Retinal pigment epithelial cell (primary cell): ENCODE measurements around the gene USH1C.
A peak's percentile ranks its signal among the peaks of the same experiment; 100 is the strongest.

Experiments used
- DNase-seq: peaks from one replicate; pipeline ENCODE4 v3.0.0-alpha.2; 2010; ENCODE audit warnings: low read depth
- H3K4me3 ChIP-seq: 2 replicates; pipeline ENCODE4 v1.5.1; 2011; ENCODE audit warnings: mild to moderate bottlenecking, low read length, control low read depth, moderate library complexity
- CTCF ChIP-seq: conservative IDR thresholded peaks from 2 replicates; pipeline ENCODE4 v1.5.1; 2011; ENCODE audit warnings: low read depth, low read length, control low read depth, inconsistent platforms

Gene USH1C

GRCh38 chr11:17476317-17477083 lies 67.7 kb downstream of the USH1C start, which contains the start of gene ABCC8:
Gene ABCC8, minus strand, starts transcription at chr11:17476845. Its CDS starts 69 bp downstream, at chr11:17476776.
- no peak for TF ChIP-seq CTCF
- DNase-seq: no peak
- H3K4me3 ChIP-seq: no peak within 1 kb of the TSS

GRCh38 chr11:17475666-17476316 lies 68.4 kb downstream of the USH1C start:
- no peak overlapping the region for H3K4me3 ChIP-seq
- no peak for TF ChIP-seq CTCF
- DNase-seq: no peak

DNA sequence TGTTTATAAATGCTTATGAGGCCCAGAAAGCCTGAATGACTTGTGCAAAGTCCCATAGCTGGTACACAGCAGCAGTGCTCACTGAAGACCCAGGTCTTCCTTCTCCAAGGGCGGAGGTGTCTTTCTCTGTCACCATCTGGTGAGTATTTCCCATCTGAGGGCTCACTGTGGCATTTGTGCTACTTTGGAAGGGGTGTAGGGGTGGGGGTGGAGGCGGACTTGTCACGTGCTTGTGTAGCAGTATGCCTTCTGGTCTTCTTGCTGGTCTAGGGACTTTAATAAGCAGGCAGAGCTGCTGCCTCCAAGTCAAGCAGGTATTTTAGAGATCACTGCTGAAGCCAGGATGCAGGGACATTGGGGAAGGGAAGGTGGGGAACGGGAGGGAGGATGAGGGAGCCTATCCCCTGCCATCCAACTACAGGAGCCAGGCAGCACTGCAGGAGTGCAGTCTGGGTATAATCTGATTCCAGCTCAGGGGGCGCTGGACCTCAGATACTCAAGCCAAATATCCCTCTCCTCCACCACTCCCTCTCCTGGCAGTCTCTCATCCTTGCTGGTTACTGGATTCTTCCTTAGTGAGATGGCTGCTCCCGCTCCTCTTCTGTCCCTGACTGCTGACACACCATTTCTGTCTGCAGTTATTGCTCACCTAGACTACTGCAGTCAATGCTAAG lies 71.0 kb downstream of the USH1C start:
- TF ChIP-seq CTCF: peak; percentile 58
- peak; percentile 2 for DNase-seq

DNA sequence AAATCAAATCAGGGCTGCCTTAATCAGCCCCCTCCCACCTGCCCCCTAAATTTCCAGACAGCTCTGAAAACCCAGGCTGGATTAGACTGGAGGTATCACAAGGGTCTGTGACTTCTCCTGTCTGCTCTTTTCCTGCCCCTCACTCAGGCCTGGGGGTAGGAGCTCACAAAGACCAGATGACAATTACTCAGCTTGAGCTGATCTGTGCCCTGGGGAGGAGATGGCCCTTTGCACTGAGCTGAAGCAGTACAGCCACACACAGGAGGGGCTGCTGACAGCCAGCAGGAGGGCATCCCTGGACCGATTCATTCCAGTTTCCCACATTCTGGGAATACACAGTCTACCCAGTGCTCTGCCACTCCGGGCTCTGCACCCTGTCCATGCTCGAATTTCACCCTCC lies 71.7 kb downstream of the USH1C start:
- TF ChIP-seq CTCF: no peak
- DNase-seq: no peak

More for the DNA sequence above, 71.0 kb downstream of the USH1C start:
- no peak overlapping the region for H3K4me3 ChIP-seq

GRCh38 chr11:17471501-17471900 lies 72.7 kb downstream of the USH1C start:
- H3K4me3 ChIP-seq: no peak overlapping the region
- no peak for TF ChIP-seq CTCF

More for the DNA sequence above, 71.7 kb downstream of the USH1C start:
- no peak overlapping the region for H3K4me3 ChIP-seq

DNA sequence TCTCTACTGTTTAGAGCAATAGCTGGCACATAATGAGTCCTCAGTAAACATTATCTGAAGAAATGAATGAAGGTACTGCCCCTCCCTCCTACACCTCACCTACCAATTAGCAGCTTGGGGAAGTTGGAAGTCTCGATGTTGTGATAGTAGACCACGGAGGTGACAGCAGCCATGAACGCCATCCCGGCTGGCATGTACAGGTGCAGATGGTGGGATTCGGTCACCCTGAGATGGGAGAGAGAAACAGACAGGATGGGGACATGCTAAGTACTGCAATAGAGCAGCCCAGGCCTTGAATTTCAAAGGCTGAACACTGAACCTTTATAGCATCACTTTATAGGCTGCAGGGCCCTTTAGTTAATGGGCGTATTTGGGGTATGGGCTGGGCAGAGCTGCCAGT lies 74.2 kb downstream of the USH1C start:
- H3K4me3 ChIP-seq: no peak overlapping the region
- TF ChIP-seq CTCF: no peak
- DNase-seq: no peak

More at GRCh38 chr11:17471501-17471900, 72.7 kb downstream of the USH1C start:
- DNase-seq: no peak

DNA sequence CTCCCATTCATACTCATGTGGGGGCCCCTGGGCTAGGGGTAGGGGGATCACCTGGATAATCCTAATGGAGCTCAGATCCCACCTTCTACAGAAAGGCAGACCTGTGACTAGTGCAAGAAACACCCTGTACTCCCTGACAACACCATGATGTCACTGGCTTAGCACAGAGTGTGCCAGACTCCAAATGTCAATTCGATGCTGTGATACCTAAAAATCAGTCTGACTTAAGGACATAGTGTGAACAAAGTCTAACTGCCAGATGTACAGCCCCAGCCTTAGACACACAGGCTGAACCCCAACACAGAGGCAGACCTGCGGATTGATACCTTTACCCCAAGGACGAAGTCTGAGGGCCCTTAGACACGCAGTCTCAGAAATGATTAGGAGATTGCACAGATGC lies 76.1 kb downstream of the USH1C start:
- H3K4me3 ChIP-seq: no peak overlapping the region
- TF ChIP-seq CTCF: no peak
- no peak for DNase-seq
